GM12878 (cell line): ENCODE results near the gene ZC3H11A. TPM values are rescaled to one million over a fixed set of nuclear protein-coding genes. Genes with fewer than 3 reads are reported as not detected.

Source experiments
- ATAC-seq: fragments of 200-7000 bp; cut with Tn5 transposase; 3 replicates; pipeline ENCODE4 v1.9.1; 2020; ENCODE audit warnings: mild to moderate bottlenecking, moderate library complexity
- BruUV-seq: library from RNA; stranded (reverse); fragments of 400-500 nt; replicated peaks from 2 replicates; lab custom pipeline; 2021; lab: Mats Ljungman, UMichigan
- CTCF ChIA-PET: fragments of 300-600 bp; sonication (Branson Sonifier 250); formaldehyde crosslinking; extraction: SDS; loops from one replicate; lab custom pipeline; 2021; ENCODE audit warnings: inconsistent platforms; lab: Yijun Ruan, JAX
- POLR2A ChIA-PET: fragments of 350-600 bp; formaldehyde crosslinking; extraction: SDS; loops from one replicate; lab custom pipeline; 2021; ENCODE audit warnings: inconsistent platforms; lab: Charles Lee
- RAD21 ChIA-PET: fragments of 300-600 bp; sonication (Branson Sonifier 250); formaldehyde crosslinking; loops from one replicate; lab custom pipeline; 2023; ENCODE audit warnings: antibody characterized with exemption; ENCODE audit not compliant: unreplicated experiment; lab: Charles Lee
- SMC1A ChIA-PET: fragments of 300-600 bp; sonication (Branson Sonifier 250); formaldehyde crosslinking; loops from one replicate; lab custom pipeline; 2023; ENCODE audit not compliant: unreplicated experiment, uncharacterized antibody; lab: Charles Lee
- DNase-seq: peaks from one replicate; pipeline ENCODE4 v3.0.0-alpha.2; 2011; ENCODE audit warnings: low read depth, low spot score
- FAIRE-seq: peaks from 3 replicates; lab custom pipeline; 2011; peaks lifted over from hg19 to GRCh38; lab: Jason Lieb, UNC
- H2AFZ ChIP-seq: 2 replicates; pipeline ENCODE4 v1.6.0; 2011; ENCODE audit warnings: low read depth, low read length, control low read depth; ENCODE audit not compliant: control insufficient read depth
- H3K27ac ChIP-seq: 2 replicates; pipeline ENCODE4 v1.5.1; 2011; ENCODE audit warnings: control low read depth; ENCODE audit not compliant: control insufficient read depth, insufficient read depth
- H3K27me3 ChIP-seq, 2 experiments: replicated peaks in 1 of 2; 2 replicates each; pipeline versions ENCODE4 v1.6.0 to v1.6.1; 2011; ENCODE audit warnings: low read length in 1 of 2; ENCODE audit not compliant: control insufficient read depth in 2 of 2, insufficient read depth in 2 of 2
- H3K36me3 ChIP-seq, 2 experiments: 2 replicates each; pipeline ENCODE4 v1.5.1; 2011; ENCODE audit warnings: low read length in 1 of 2; ENCODE audit not compliant: control insufficient read depth in 2 of 2, insufficient read depth in 2 of 2
- H3K4me1 ChIP-seq: 2 replicates; pipeline ENCODE4 v1.6.1; 2011; ENCODE audit warnings: mild to moderate bottlenecking, low read length, moderate library complexity, mixed read lengths; ENCODE audit not compliant: control insufficient read depth, insufficient read depth
- H3K4me2 ChIP-seq: 2 replicates; pipeline ENCODE4 v1.6.0; 2011; ENCODE audit warnings: control low read depth; ENCODE audit not compliant: control insufficient read depth, insufficient read depth
- H3K4me3 ChIP-seq: fragments of 200-600 bp; sonication (generic); 2 replicates; pipeline ENCODE4 v1.5.1; 2016
- H3K79me2 ChIP-seq: 2 replicates; pipeline ENCODE4 v1.6.0; 2011; ENCODE audit warnings: low read length; ENCODE audit not compliant: control insufficient read depth, insufficient read depth
- H3K9ac ChIP-seq: 2 replicates; pipeline ENCODE4 v1.8.0; 2011; ENCODE audit warnings: low read length, control low read depth, mixed read lengths; ENCODE audit not compliant: control insufficient read depth, insufficient read depth
- H3K9me3 ChIP-seq: replicated peaks from 3 replicates; pipeline ENCODE4 v1.5.1; 2011; ENCODE audit warnings: mild to moderate bottlenecking, low read length; ENCODE audit not compliant: control insufficient read depth, insufficient read depth
- H4K20me1 ChIP-seq: 2 replicates; pipeline ENCODE4 v1.6.0; 2011; ENCODE audit not compliant: control insufficient read depth, insufficient read depth
- E2F4 ChIP-seq: IDR thresholded peaks from 2 replicates; pipeline ENCODE4 v1.6.1; 2012; ENCODE audit warnings: low read depth, low read length, improper control_type of control experiment
- EP300 ChIP-seq, 2 experiments: fragments of 150-350 bp in 1 of 2; IDR thresholded peaks; 2 replicates each; pipeline ENCODE4 v1.6.1; 2011 to 2012; ENCODE audit warnings: low read depth in 2 of 2, low read length in 2 of 2, borderline replicate concordance in 1 of 2, improper control_type of control experiment in 1 of 2, inconsistent platforms in 1 of 2; ENCODE audit not compliant: control insufficient read depth in 1 of 2
- HDAC2 ChIP-seq: fragments of 200-600 bp; sonication (generic); IDR thresholded peaks from 2 replicates; pipeline ENCODE4 v1.6.1; 2017
- HDAC6 ChIP-seq: fragments of 200-600 bp; sonication (generic); IDR thresholded peaks from one replicate; pipeline ENCODE4 v1.8.0; 2017; ENCODE audit warnings: antibody characterized with exemption; ENCODE audit not compliant: unreplicated experiment
- IKZF1 ChIP-seq: fragments of 450-650 bp; conservative IDR thresholded peaks from 2 replicates; pipeline ENCODE4 v1.6.1; 2017; ENCODE audit warnings: antibody characterized with exemption, mild to moderate bottlenecking
- MEF2A ChIP-seq: IDR thresholded peaks from 2 replicates; pipeline ENCODE4 v1.6.1; 2011; ENCODE audit warnings: low read depth, mild to moderate bottlenecking, low read length, moderate library complexity; ENCODE audit not compliant: insufficient read depth
- NR2F1 ChIP-seq: fragments of 450-650 bp; conservative IDR thresholded peaks from 2 replicates; pipeline ENCODE4 v1.6.1; 2017; ENCODE audit warnings: mild to moderate bottlenecking
- PAX5 ChIP-seq: IDR thresholded peaks from 2 replicates; pipeline ENCODE4 v1.6.1; 2011; ENCODE audit warnings: low read depth, low read length, borderline replicate concordance
- POLR2AphosphoS5 ChIP-seq: IDR thresholded peaks from 2 replicates; pipeline ENCODE4 v1.6.1; 2011; ENCODE audit warnings: mild to moderate bottlenecking, low read length, inconsistent platforms
- RAD21 ChIP-seq: IDR thresholded peaks from 2 replicates; pipeline ENCODE4 v1.6.1; 2011; ENCODE audit warnings: mild to moderate bottlenecking, low read depth, low read length, moderate library complexity; ENCODE audit not compliant: insufficient read depth
- ZBTB40 ChIP-seq: fragments of 450-650 bp; IDR thresholded peaks from 2 replicates; pipeline ENCODE4 v1.6.1; 2016; ENCODE audit warnings: mild to moderate bottlenecking, moderate library complexity, borderline replicate concordance
- ZNF687 ChIP-seq: fragments of 450-650 bp; IDR thresholded peaks from 2 replicates; pipeline ENCODE4 v1.6.1; 2017; ENCODE audit warnings: mild to moderate bottlenecking, moderate library complexity
- WGBS: methylation state at CpG from one replicate; pipeline ENCODE4 v1.1.6; 2016; ENCODE audit warnings: low lambda C conversion rate; ENCODE audit not compliant: insufficient replicate concordance, insufficient coverage; ENCODE audit errors: missing lambda C conversion rate; 5-methylcytosine and 5-hydroxymethylcytosine counted together
- in situ Hi-C: fragments of 300-500 bp; cut with MboI; formaldehyde crosslinking; loops from 9 replicates; pipeline ENCODE4 v1.14.3; 2018; ENCODE audit warnings: mixed read lengths
- intact Hi-C: fragments of 100-400 bp; cut with micrococcal nuclease; formaldehyde crosslinking; loops from one replicate; pipeline ENCODE4 v1.14.2; 2022; ENCODE audit not compliant: unreplicated experiment
- polyA plus RNA-seq, 11 experiments: library from polyadenylated mRNA; depleted of rRNA in 4 of 11; unstranded in 6 of 11; stranded (reverse) in 5 of 11; fragments of >200 nt; fragmentation: Nextera tagmentation in 4 of 11; fragmentation: Illumina TruSeq in 1 of 11; extraction: Ambion mirVana in 4 of 11; extraction: Trizol in 1 of 11; gene quantifications; 1 replicate in 1 of 11; 2 replicates in 10 of 11; pipeline versions ENCODE4 v1.2.1 to v1.2.3, GENCODE V29; 2011 to 2016; ENCODE audit warnings: inconsistent platforms in 2 of 11, missing spikeins in 2 of 11, low read depth in 1 of 11
- total RNA-seq, 4 experiments: library from RNA; depleted of rRNA in 3 of 4; stranded (reverse); fragments of >200 nt in 3 of 4; fragmentation: Illumina TruSeq in 1 of 4; extraction: Trizol in 1 of 4; gene quantifications; 2 replicates each; pipeline versions ENCODE4 v1.2.1 to v1.2.3, GENCODE V29; 2013 to 2021

ZC3H11A gene
- total and polyA plus RNA-seq, 10 of the 15 experiments (the other 5 are each of a cell fraction or from before 2014, with no cell fraction given), result 21.1 to 123 (median 60.8) TPM

- TF ChIP-seq POLR2AphosphoS5 (peak; percentile 90), IKZF1 (0 out of 2 replicates have a peak, but pooled peaks have one; percentile 34), EP300 (IDR thresholded peaks at IDR 0.05; ENCODE audit: borderline replicate concordance in 1 of 2, control insufficient read depth in 1 of 2, low read depth in 2 of 2, low read length in 2 of 2) (peak; percentile 34 to 51; a peak in 1 of 4 replicates), PAX5 (no peak)
- TF ChIP-seq, all 136 proteins: peak for 28
These were observed 30.2 kb upstream of the ZC3H11A start, which contains the start of gene LAX1 (continued) for GRCh38 chr1:203765029-203765837.

GRCh38 chr1:203768256-203768655 is 27.2 kb upstream of the ZC3H11A start:
- ChIA-PET CTCF (interaction anchor here (0.7 kb wide), 1 partner anchor 36 kb away, joined by 3 read pairs; no protein-coding TSS in a partner anchor), POLR2A (no interaction called here), SMC1A (no interaction called here), RAD21 (no interaction called here)
- Histone ChIP-seq H4K20me1 (no peaks in the 10 kb centered on the region), H3K4me1 (peaks cover 14% of the 10 kb centered on the region), H3K9ac (no peak overlapping the region), H3K27ac (no peak overlapping the region), H3K79me2 (peaks cover 15% of the 10 kb centered on the region), H3K4me3 (no peak overlapping the region), H2AFZ (no peak overlapping the region), H3K36me3 (0 out of 4 replicates have a peak, but pooled peaks cover 0 to 6% of the 10 kb centered on the region in 2 experiments), H3K27me3 (no peaks in the 10 kb centered on the region), H3K9me3 (no peaks in the 10 kb centered on the region), H3K4me2 (peak overlapping the region; percentile 19; the same call in 1 of the 2 replicates)
- intact Hi-C loops (no loop called here), in situ Hi-C loops (no loop called here)
- BruUV-seq, result no TSS peak
- no peak for ATAC-seq
- no peak for DNase-seq
- no peak for FAIRE-seq
- WGBS, result 89% methylated on average over 6 of the region's 6 CpGs
- no peak for TF ChIP-seq RAD21
- no peak for TF ChIP-seq NR2F1
- no peak for TF ChIP-seq E2F4
- no peak for TF ChIP-seq ZNF687
- no peak for TF ChIP-seq ZBTB40
- no peak for TF ChIP-seq HDAC2
- TF ChIP-seq MEF2A, result no peak
- TF ChIP-seq HDAC6, result no peak
